GM06990 (cell line): Measurements from ENCODE around the gene TMEM182.

ENCODE experiments used
- DNase-seq: peaks from one replicate; pipeline ENCODE4 v3.0.0-alpha.2; 2011; ENCODE audit not compliant: insufficient read length; ENCODE audit errors: extremely low read depth
- H3K27me3 ChIP-seq: replicated peaks from 2 replicates; pipeline ENCODE4 v1.6.0; 2011; ENCODE audit warnings: low read length; ENCODE audit not compliant: control insufficient read depth, insufficient read depth
- H3K36me3 ChIP-seq: 2 replicates; pipeline ENCODE4 v1.5.1; 2011; ENCODE audit warnings: low read length; ENCODE audit not compliant: control insufficient read depth, insufficient read depth
- H3K4me3 ChIP-seq: replicated peaks from 2 replicates; pipeline ENCODE4 v1.5.1; 2011; ENCODE audit warnings: low read depth, mild to moderate bottlenecking, control low read depth, low read length
- TF ChIP-seq, protein P1 (sequence below): IDR thresholded peaks from 2 replicates; pipeline ENCODE4 v1.5.1; 2011; ENCODE audit warnings: low read length, control low read depth, mild to moderate bottlenecking, inconsistent platforms; ENCODE audit not compliant: insufficient read depth, poor library complexity, severe bottlenecking

Gene TMEM182

DNA sequence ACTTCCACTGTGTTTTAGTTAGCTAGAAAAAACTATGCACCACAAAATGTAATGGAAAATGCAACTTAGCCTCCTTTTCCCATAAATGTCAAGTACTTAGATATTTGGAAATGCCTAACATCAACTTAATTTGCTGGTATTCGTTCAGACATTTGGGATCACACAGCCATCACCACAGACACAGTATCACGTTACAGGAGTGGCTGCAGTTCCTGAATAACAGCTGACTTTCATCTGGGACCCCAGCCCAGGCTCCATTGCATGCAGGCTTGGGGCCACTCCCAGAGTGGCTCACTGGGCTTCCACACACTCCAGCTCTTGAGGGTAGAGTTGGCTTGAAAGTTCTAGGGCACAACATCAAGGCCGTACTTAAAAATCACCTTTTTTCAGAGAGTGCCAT is 9.3 kb downstream of the TMEM182 start:
- TF ChIP-seq, protein P1, sequence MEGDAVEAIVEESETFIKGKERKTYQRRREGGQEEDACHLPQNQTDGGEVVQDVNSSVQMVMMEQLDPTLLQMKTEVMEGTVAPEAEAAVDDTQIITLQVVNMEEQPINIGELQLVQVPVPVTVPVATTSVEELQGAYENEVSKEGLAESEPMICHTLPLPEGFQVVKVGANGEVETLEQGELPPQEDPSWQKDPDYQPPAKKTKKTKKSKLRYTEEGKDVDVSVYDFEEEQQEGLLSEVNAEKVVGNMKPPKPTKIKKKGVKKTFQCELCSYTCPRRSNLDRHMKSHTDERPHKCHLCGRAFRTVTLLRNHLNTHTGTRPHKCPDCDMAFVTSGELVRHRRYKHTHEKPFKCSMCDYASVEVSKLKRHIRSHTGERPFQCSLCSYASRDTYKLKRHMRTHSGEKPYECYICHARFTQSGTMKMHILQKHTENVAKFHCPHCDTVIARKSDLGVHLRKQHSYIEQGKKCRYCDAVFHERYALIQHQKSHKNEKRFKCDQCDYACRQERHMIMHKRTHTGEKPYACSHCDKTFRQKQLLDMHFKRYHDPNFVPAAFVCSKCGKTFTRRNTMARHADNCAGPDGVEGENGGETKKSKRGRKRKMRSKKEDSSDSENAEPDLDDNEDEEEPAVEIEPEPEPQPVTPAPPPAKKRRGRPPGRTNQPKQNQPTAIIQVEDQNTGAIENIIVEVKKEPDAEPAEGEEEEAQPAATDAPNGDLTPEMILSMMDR: no peak
- no peak overlapping the region for H3K4me3 ChIP-seq
- no peak for DNase-seq
- no peaks in the 10 kb centered on the region; the same call in 1 of the 2 replicates for H3K36me3 ChIP-seq
- H3K27me3 ChIP-seq: no peaks in the 10 kb centered on the region

DNA sequence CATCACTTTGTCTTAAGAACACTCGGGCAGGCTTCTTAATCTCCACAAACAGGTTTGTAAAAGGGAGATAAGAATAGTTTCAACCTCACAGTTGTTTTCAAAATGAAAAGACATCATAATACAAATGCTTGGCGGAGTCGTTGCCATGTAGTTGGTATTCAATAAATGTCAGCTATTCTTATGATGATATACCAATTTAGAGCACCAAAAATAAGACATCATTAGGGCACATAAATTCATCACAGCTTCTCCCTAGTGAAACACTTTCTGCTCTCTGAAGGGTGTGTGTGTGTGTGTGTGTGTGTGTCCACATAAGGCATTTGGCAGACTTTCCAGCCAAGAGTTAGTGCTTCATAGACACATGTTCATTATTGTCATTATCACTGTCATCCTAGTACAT is 10.8 kb downstream of the TMEM182 start:
- TF ChIP-seq, protein P1: no peak
- Histone ChIP-seq H3K4me3 (no peak overlapping the region), H3K36me3 (no peaks in the 10 kb centered on the region; the same call in 1 of the 2 replicates), H3K27me3 (no peaks in the 10 kb centered on the region)
- DNase-seq: no peak

DNA sequence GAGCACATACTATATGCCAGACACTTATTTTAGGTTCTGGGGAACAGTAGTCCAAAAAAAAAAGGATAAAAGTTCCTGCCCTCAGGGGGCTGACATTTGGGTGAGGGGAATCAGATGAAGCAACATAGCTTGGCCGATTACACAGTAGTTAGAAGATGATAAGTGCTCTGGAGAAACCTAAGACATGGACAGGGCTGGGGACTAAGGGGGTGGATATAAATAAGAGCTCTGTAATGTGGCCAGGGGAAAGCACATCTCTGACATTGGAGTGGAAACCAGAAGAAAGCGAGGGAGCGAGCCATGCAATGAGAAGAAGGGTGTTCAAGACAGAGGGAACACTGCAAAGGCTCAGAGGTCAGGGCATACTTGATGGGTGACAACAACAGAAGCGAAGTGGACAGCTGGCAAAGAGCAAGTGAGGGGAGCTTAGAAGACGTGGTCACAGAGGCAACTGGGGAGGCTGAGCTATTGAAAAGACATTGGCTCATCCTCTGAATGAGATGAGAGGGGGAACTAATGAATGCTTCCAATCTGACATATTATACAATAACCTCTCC is 11.4 kb downstream of the TMEM182 start:
- TF ChIP-seq, protein P1: no peak
- no peak overlapping the region for H3K4me3 ChIP-seq
- no peaks in the 10 kb centered on the region; the same call in 1 of the 2 replicates for H3K36me3 ChIP-seq
- H3K27me3 ChIP-seq: no peaks in the 10 kb centered on the region
- no peak for DNase-seq

DNA sequence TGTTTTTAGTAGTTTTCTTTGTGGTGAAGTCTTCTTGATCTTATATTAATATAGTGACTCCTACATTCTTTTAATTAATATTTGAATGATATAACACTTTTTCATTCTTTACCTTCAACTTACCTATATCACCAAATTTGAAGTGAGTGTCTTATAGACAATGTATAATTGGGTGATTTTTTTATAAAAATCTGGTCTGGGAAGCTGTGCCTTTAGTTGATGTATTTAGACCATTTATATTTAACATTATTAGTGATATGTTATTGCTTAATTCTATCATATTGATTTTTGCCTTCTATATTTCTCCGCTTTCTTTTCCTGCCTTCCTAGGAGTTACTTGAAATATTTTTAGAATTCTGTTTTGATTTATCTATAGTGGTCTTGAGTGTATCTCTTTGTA is 16.4 kb downstream of the TMEM182 start:
- Histone ChIP-seq H3K4me3 (no peak overlapping the region), H3K27me3 (no peaks in the 10 kb centered on the region), H3K36me3 (no peaks in the 10 kb centered on the region)
- TF ChIP-seq, protein P1: no peak
- no peak for DNase-seq

DNA sequence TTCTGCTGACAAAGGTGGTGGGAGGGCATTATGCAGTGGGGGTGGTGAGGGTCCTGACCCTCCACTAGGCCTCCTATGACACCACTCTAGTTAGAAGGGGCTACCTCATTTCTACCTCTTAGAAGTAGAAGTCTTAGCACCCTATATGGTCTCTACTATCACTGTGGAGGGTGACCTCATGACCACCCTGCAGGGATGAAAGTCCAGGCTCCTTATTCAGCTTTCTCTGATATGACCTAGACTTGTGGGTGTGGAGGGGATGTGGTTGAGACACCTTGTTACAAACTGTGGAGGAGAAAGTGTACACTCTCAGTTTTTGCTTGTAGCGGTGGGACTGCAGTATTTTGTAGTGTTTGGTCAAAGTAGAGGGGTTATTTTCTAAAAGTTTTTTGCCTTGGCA is 18.6 kb downstream of the TMEM182 start:
- no peak for DNase-seq
- Histone ChIP-seq H3K4me3 (no peak overlapping the region), H3K36me3 (no peaks in the 10 kb centered on the region), H3K27me3 (no peaks in the 10 kb centered on the region)
- TF ChIP-seq, protein P1: no peak

DNA sequence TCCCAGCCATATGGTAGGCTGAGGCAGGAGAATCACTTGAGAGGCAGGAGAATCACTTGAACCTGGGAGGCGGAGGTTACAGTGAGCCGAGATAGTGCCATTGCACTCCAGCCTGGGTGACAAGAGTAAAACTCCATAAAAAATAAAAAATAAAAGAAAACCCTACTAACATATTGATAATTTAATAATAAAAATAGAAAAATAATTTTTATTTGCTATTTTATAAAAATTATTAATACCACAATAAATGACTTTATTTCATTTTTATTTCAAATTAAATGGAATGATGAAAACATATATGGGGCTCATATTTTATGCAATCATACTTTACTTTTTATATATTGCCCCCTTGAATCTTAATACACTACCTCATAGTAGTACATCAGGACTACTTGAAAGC is 20.4 kb downstream of the TMEM182 start:
- DNase-seq: no peak
- Histone ChIP-seq H3K36me3 (no peaks in the 10 kb centered on the region), H3K4me3 (no peak overlapping the region), H3K27me3 (no peaks in the 10 kb centered on the region)
- TF ChIP-seq, protein P1: no peak
